CD4-positive, alpha-beta T cell treated with Interleukin-6 for 4 hours (primary cell): ENCODE results near the gene LDLRAD1.
"Not testable (repeated sequence)": the region's sequence is repeated elsewhere in the genome, so short reads cannot be mapped to it uniquely, and the experiment has no call there.

Source experiments
- DNase-seq: peaks from one replicate; pipeline ENCODE4 v3.0.0-alpha.2; 2020; ENCODE audit warnings: mixed read lengths

The LDLRAD1 gene

GRCh38 chr1:54017979-54018378, at the start of gene LDLRAD1:
Gene LDLRAD1, minus strand, starts transcription at chr1:54018186. Its CDS starts 74 bp downstream, at chr1:54018112.
- no peak for DNase-seq

GRCh38 chr1:54064299-54064698, 46.3 kb upstream of the LDLRAD1 start:
- no peak for DNase-seq

GRCh38 chr1:54054438-54054749, 36.4 kb upstream of the LDLRAD1 start:
- no peak for DNase-seq

- DNase-seq = no peak
Measured at GRCh38 chr1:54053745-54054437, 35.9 kb upstream of the LDLRAD1 start.

GRCh38 chr1:54052934-54053744, 35.2 kb upstream of the LDLRAD1 start, which contains the start of the genes TCEANC2 and TMEM59:
Gene TCEANC2, plus strand, starts transcription at chr1:54053608. Its CDS starts 815 bp downstream, at chr1:54054423.
Gene TMEM59, minus strand, starts transcription at chr1:54053204. Its CDS starts 16 bp downstream, at chr1:54053188.
- DNase-seq = peak; percentile 97

GRCh38 chr1:54052431-54052933, 34.5 kb upstream of the LDLRAD1 start:
- peak; percentile 22 for DNase-seq

GRCh38 chr1:54051933-54052430, 34.0 kb upstream of the LDLRAD1 start:
- DNase-seq = no peak

GRCh38 chr1:54050435-54050834, 32.4 kb upstream of the LDLRAD1 start:
- not testable (repeated sequence) for DNase-seq

GRCh38 chr1:54047384-54048305, 29.7 kb upstream of the LDLRAD1 start:
- no peak for DNase-seq

GRCh38 chr1:54046671-54047383, 28.8 kb upstream of the LDLRAD1 start:
- no peak for DNase-seq

GRCh38 chr1:54045496-54045895, 27.5 kb upstream of the LDLRAD1 start:
- no peak for DNase-seq

GRCh38 chr1:54041806-54042205, 23.8 kb upstream of the LDLRAD1 start:
- no peak for DNase-seq

- no peak for DNase-seq
Measured at GRCh38 chr1:54037476-54037875, 19.5 kb upstream of the LDLRAD1 start.

- no peak for DNase-seq
Measured at GRCh38 chr1:54028306-54029251, 10.6 kb upstream of the LDLRAD1 start.

- no peak for DNase-seq
Measured at GRCh38 chr1:54027848-54028247, 9.9 kb upstream of the LDLRAD1 start.

- DNase-seq = not testable (repeated sequence)
Measured at GRCh38 chr1:54024811-54025210, 6.8 kb upstream of the LDLRAD1 start.

GRCh38 chr1:54024358-54024757, 6.4 kb upstream of the LDLRAD1 start:
- DNase-seq = no peak

- DNase-seq = not testable (repeated sequence)
Measured at GRCh38 chr1:54019562-54020176, 1.7 kb upstream of the LDLRAD1 start.

GRCh38 chr1:54018635-54019034, 649 bp upstream of the LDLRAD1 start:
- DNase-seq = no peak
